Stimulated activated CD4-positive, alpha-beta T cell treated with anti-CD3 and anti-CD28 coated beads, Interleukin-1b, Interleukin-23, amount 100 ng/mL, for 1 hour (primary cell): Measurements from ENCODE around the gene DNAI2.

Source experiments
- DNase-seq, 2 donors: peaks; one replicate each; pipeline ENCODE4 v3.0.0-alpha.2; 2020; ENCODE audit warnings: low read depth in 2 of 2

DNAI2 gene, protein sequence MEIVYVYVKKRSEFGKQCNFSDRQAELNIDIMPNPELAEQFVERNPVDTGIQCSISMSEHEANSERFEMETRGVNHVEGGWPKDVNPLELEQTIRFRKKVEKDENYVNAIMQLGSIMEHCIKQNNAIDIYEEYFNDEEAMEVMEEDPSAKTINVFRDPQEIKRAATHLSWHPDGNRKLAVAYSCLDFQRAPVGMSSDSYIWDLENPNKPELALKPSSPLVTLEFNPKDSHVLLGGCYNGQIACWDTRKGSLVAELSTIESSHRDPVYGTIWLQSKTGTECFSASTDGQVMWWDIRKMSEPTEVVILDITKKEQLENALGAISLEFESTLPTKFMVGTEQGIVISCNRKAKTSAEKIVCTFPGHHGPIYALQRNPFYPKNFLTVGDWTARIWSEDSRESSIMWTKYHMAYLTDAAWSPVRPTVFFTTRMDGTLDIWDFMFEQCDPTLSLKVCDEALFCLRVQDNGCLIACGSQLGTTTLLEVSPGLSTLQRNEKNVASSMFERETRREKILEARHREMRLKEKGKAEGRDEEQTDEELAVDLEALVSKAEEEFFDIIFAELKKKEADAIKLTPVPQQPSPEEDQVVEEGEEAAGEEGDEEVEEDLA

GRCh38 chr17:74274060-74274708 lies at the start of gene DNAI2:
Gene DNAI2 (plus strand): TSS chr17:74274234. CDS start chr17:74281818, 7,584 bp downstream.
- DNase-seq, result no peak

DNA sequence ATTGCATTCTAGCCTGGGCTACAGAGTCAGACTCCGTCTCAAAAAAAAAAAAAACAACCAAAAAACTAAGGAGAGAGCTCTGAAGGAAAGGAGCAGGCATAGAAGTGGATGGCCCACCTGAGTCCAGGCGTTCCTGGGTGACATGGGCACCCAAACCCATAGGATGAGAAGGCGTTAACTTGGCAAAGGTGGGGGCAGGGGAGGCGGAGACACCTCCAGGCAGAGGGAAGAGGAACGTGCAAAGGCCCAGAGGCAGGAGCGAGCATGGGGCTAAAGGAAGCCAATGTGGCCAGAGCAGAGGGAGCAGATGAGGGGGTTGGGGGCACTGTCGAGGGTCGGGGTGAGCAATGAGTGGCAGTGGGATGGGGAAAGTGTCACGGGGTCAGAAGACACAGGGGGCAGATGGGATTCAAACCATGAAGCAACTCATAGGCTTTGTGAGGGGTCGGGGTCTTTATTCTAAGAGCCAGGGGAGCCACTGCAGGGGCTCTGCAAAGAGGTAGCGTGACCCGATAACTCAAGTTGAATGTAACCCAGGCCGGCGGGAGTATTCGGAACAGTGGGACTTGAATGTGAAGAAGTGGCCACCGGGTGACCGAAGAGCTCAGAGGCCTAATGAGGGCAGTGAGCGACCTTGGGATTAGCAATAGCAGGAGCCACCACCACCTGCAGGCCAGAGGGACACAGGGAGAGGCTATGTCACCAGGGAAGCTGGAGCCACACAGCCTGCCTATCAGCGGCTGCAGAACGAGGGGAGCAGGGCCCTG lies 48.9 kb upstream of the DNAI2 start:
- DNase-seq, result no peak

DNA sequence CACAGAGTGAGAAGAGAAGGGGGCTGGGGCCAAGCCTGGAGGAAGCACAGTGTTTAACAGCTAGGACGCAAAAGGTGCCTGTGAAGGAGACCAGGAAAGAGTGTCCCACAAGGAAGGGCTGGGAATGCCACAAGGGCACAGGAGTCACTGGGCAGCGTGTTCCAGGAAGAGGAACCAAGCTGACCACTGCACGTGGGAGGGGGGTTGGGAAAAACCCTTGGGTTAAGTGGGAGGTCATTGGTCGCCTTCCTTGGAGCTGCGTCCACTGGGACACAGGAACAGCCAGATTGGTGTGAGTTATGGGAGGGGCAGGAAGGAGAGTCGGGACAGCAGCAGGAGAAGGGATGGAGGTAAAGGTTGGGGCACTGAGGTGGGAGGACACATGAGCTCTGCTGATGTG lies 47.8 kb upstream of the DNAI2 start:
- DNase-seq, result no peak

- DNase-seq, result no peak
These were observed 46.6 kb upstream of the DNAI2 start for GRCh38 chr17:74227271-74228080.

GRCh38 chr17:74228306-74228978 lies 45.6 kb upstream of the DNAI2 start:
- DNase-seq, result no peak

DNA sequence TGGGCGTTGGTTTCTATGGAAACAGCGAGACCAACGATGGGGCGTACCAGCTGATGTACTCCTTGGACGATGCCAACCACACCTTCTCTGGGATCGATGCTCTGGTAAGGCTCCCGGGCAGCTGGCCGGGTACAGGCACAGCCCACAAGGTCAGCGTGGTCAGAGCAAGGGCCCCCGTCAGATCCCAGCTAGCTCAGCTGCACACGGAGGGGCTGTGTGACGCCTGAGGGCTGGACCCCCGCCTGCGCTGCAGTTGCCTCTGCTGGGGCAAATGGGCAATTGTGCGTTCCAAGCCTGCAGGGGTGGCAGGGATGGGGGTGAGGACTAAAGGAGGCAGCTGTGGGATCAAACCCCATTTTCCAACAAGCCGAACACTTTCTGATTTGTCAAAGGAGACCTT lies 43.1 kb upstream of the DNAI2 start:
- DNase-seq, result no peak

DNA sequence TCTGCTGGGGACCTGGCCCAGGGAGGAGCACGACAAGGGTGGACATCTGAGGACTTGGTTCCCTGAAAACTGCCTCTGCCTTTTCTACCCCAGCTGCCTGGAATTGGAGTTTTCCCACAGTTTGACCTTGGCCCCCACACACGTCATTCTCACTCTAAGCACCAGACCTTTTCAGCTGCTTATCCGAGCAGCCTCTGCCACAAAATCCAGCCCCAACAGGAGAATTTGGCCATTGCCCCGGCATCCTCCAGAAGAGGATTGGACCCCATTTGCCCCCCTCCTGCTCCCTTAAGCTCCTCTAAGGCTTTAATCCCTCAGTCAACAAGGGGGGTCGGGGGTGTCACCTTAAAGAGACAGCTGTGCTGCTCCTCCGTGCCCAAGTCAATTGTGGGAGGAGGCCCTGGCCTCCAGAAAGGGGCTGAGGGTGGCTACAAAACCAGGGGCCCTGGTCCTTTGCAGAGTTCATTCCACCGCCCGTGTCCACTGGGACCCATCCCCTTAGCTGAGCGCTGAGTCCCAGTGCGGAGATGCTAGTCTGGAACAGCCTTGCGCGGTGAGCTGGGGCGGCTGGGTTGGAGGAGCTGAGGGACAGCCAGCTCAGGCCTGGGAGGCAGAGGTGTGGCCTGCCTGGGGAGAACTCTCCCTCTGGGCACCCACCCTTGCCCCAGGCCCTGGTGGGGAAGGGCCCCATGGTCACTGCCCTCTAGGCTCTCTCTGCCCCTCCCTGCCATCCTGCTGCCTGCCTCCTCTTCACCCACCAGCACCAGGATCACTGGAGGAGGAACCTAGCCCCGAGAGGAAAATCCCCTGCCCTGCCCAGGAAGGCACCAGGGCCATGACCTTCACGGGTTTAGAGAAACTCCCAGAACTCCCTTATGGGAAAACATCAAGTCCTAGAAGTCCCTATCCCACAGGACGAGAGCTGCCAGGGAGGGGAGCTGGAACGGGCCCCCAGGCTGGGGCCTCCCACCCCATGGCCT lies 41.8 kb upstream of the DNAI2 start:
- DNase-seq, result no peak

DNA sequence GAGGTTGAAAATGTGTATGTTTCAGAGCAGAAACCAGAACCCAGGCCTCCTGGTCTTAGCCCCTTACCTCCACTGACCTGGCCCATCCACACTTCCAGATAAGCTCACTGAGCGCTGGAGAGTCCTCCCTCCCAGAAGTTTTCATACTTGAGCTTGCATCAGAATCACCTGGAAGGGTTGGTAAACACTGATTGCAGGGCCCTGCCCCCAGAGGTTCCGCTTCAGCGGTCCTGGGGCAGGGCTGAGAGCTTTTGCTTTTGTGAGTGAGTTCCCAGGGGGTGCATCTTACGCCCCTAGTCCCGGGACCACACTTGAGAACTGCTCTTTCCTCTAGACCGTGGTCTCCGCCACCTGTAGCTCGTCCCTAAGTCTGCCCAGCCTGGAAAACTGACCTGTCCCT lies 40.1 kb upstream of the DNAI2 start:
- DNase-seq, result no peak

GRCh38 chr17:74234486-74234885 lies 39.5 kb upstream of the DNAI2 start:
- no peak for DNase-seq

DNA sequence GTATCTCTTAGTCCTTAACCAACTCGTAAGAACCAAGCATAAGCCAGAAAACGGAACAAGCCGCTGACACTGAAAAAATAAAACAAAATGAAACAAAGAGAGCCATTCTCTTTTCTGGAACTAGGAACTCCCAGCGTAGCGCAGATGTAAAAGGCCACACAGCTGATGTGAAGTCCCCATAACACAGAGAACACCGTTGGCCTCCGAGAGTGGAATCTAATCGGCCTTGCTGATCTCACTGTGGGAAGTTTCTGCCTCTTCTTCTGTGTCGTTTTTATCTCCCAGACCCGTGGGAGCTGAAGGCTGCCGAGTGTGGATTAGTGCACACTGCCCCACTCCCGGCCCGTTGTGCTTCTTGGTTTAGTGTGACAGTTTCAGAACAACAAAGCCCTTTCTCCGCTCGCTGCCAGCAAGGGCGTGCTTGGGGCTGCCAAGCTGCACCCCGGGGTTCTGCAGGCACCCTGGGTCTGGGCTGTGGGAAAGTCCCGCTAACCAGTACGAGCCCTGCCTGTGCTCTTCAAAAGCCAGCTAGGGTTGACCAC lies 38.9 kb upstream of the DNAI2 start:
- no peak for DNase-seq

- no peak for DNase-seq
These were observed 38.1 kb upstream of the DNAI2 start for GRCh38 chr17:74235911-74236371.

DNA sequence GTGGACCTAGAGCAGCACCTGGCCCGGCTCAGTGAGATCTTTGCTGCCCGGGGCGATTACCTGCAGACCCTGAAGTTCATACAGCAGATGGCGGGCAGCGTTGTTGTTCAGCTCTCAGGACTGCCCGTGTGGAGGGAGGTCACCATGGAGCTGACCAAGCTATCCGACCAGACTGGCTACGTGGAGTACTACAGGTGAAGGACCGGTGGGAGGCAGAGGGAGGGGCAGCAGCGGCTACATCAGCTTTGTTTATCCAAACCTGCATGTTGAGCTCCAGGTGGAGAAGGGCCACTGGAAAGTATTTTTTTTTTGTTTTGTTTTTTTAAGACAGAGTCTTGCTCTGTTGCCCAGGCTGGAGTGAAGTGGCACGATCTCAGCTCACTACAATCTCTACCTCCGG lies 36.7 kb upstream of the DNAI2 start:
- no peak for DNase-seq

DNA sequence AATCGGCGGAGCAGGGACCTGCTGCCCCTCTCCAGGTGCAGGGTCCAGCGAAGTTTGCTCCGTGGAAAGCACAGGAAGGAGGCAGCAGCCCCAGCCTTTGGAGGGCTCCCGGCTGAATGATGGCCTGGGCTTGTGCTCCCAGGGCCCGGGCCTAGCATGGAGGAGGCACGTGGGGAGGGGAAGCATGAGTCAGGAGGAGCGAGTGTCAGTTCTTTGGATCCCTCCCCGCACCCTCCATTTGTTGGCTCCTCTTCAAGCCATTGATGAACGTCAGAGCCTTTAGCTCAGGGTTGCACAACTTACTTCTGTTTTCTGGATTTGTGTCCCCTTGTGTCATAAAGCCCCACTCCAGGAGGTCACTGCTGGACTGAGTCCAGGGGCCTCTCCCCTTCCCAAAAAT lies 34.9 kb upstream of the DNAI2 start:
- no peak for DNase-seq

DNA sequence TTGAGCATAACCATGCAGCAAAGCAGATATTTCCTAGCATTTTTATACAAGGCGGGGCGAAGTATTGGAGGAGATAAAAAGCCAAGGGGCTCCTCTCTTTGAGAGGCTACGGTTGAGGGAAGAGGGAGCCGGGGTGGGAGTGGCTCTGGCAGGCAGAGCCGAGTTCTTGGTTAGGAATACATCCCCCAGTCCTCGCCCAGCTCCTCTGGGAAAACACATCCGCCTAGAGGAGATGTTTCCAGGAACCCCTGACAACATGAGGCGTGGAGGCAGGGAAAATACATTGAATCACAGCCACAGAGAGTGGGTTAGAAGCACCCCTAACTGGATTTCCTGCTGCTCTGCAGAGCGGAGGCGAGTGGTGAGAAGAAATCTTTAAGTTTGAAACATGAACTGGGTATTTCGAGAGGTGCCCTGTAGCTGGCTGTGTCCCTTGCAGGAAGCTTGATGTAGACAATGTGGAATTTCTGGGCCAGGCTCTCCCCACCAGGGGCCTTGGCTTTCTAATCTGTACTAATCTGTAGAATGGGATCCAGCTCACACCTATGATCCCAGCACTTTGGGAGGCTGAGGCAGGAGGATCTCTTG lies 33.3 kb upstream of the DNAI2 start:
- no peak for DNase-seq

GRCh38 chr17:74241431-74241830 lies 32.6 kb upstream of the DNAI2 start:
- no peak for DNase-seq

GRCh38 chr17:74241847-74242246 lies 32.2 kb upstream of the DNAI2 start:
- no peak for DNase-seq

DNA sequence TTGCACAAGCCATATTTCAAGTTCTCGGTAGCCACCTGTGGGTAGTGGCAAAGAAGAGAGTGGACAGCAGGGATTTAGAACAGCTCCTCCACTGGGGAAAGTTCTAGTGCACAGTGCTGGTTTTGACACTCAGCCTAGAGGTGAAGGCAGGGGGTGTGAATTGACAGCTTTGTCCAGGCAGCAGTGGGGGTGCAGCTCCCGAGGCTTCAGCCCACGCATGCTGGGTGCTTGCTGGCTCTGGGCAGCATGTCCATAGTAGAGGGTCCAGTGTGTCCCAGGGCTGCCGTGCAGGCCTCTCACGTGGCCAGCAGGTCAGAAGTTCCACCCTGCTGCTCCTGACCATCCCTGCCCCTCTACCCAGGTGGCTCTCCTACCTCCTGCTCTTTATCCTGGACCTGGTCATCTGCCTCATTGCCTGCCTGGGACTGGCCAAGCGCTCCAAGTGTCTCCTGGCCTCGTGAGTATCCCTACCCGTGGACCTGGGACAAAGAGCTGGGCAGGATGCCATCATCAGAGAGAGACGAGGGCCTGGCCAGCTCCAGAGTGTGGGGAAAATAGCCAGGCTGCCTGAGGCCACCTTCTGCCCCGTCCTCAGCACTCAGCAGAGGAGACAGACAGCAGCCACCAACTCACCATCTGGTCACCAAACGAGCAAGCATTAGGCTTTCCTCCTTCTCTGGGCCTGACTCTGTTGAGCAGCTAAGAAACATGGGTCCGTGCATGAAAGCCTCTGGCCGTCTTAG lies 30.9 kb upstream of the DNAI2 start:
- no peak for DNase-seq

- DNase-seq, result no peak
These were observed 29.9 kb upstream of the DNAI2 start for GRCh38 chr17:74244128-74244527.
